ENCODE data around the gene SCML2. TPM values are rescaled to one million over a fixed set of nuclear protein-coding genes. Genes with fewer than 3 reads are reported as not detected.

The SCML2 gene
- total and polyA plus RNA-seq, 2 of the 8 experiments (the other 6 are each of a cell fraction or from before 2014, with no cell fraction given): 14.6 to 18.9 TPM

GRCh38 chrX:18286322-18286831 is 68.1 kb downstream of the SCML2 start (continued):
- TF ChIP-seq ZNF274 (IDR thresholded peaks at IDR 0.05; ENCODE audit: borderline replicate concordance, extremely low read depth, low read length) (no peak), CHD7 (IDR thresholded peaks at IDR 0.05; ENCODE audit: insufficient replicate concordance, low read length) (no peak)
- TF ChIP-seq, protein P1, sequence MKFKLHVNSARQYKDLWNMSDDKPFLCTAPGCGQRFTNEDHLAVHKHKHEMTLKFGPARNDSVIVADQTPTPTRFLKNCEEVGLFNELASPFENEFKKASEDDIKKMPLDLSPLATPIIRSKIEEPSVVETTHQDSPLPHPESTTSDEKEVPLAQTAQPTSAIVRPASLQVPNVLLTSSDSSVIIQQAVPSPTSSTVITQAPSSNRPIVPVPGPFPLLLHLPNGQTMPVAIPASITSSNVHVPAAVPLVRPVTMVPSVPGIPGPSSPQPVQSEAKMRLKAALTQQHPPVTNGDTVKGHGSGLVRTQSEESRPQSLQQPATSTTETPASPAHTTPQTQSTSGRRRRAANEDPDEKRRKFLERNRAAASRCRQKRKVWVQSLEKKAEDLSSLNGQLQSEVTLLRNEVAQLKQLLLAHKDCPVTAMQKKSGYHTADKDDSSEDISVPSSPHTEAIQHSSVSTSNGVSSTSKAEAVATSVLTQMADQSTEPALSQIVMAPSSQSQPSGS (IDR thresholded peaks at IDR 0.05; ENCODE audit: low read length): no peak
- TF ChIP-seq, protein P2, sequence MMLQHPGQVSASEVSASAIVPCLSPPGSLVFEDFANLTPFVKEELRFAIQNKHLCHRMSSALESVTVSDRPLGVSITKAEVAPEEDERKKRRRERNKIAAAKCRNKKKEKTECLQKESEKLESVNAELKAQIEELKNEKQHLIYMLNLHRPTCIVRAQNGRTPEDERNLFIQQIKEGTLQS (IDR thresholded peaks at IDR 0.05; ENCODE audit: insufficient read depth, low read depth, low read length): no peak
